HG02943 (cell line): ENCODE results near the gene SIPA1L3.

Source experiments
- ATAC-seq: cut with Tn5 transposase; IDR thresholded peaks from one replicate; pipeline ENCODE4 v1.9.1; 2021; ENCODE audit warnings: mild to moderate bottlenecking, low read depth, moderate library complexity; ENCODE audit not compliant: unreplicated experiment

Gene SIPA1L3

GRCh38 chr19:38173291-38174041, 266.5 kb downstream of the SIPA1L3 start:
- no peak for ATAC-seq

- no peak for ATAC-seq
These were observed 268.4 kb downstream of the SIPA1L3 start for GRCh38 chr19:38175422-38175821.

GRCh38 chr19:38180071-38180470, 273.1 kb downstream of the SIPA1L3 start:
- ATAC-seq, result no peak

DNA sequence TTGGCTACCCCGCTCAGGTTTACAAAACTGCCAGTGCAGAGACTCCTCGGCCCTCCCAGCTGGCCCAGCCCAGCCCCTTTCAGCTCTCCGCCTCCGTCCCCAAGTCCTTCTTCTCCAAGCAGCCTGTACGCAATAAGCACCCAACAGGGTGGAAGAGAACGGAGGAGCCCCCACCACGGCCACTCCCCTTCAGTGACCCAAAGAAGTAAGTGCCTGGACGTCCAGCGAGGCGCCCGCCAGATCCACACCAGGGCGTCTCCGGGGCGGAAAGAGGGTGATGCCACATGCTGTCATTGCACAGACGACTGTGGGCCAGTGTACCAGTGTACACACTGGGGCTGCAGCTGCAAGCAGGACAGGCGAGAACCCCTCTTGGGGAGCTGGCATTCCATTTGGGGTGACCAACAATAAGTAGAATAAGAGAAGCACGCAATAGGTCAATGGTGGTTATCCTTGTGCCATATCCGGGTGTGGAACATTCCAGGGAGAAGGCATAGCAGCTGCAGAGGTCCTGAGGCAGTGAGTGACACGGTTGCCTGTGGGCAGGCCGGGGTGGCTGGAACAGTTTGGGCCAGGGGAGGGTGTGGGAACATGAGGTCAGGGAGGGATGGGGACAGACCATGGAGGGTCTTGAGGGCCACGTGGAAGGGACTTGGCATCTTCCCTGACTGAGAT, 275.7 kb downstream of the SIPA1L3 start:
- ATAC-seq, result no peak

GRCh38 chr19:38183251-38183897, 276.4 kb downstream of the SIPA1L3 start:
- ATAC-seq, result no peak

DNA sequence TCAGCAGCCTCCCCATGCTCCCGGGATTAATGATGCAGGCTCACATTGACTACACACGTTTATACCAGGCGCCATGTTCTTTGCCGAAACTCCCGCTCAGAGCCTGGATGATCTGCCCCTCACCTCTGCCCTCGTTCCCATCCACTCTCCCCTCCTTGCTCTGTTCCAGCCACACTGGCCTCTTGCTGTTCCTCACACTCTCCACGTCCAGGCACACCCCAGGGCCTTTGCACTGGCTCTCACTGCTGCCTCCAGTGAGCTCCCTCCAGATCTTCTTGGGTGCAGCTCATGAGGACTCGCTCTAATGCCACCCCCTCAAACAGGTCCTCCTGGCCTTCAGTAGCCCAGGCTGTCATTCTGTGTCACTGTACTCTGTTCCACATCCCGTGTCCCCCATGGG, 277.8 kb downstream of the SIPA1L3 start:
- ATAC-seq, result no peak

DNA sequence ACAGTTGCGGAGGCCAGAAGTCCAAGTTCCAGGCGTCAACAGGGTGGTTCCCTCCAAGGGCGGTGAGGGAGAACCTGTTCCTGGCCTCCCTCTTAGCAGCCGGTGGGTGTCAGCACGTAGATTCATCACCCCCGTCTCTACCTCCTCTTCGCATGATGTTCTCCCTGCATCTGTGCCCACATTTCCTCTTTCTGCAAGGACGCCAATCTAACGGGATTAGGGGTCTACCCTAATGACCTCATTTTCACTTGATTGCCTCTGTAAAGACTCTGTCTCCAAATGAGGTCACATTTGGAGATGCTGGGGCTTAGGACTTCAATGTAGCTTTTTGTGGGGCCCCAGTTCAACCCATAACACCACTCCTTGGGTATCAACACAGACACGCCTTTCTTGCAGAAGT, 278.6 kb downstream of the SIPA1L3 start:
- ATAC-seq, result no peak

DNA sequence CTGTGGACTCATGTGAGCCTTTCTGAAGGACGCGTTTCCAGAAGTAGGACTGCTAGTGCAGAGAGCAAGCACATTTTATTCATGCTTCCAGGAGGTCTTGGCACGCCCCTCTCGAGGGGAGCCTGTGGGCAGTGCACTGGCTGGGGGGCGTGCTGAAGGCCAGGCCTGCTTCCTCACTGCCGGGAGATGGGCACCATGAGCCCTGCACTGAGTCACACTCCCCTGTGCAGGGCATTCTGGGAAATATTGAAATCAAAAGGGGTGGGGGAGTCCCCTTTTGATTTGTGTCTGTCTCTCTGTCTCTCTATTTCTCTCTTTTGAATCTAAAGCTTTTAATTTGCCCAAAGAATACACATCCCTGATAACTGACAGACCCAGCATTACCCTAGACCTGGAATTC, 283.1 kb downstream of the SIPA1L3 start:
- no peak for ATAC-seq

DNA sequence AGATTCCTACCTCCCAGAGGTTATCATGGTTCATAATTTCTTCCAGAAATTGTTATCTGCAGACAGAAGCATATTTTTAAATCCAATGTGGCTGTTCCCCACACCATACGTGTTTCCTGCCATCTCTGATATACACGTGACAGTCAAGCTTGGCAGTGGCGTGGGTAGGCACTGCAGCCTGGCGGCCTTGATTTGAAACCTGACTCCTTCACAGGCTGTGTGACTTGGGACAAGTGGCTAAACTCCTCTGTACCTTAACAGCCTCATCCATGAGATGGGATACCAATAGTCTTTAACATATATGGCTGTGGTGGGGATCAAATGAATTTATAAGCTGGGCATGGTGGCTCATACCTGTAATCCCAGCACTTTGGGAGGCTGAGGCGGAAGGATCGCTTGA, 283.8 kb downstream of the SIPA1L3 start:
- ATAC-seq, result no peak

DNA sequence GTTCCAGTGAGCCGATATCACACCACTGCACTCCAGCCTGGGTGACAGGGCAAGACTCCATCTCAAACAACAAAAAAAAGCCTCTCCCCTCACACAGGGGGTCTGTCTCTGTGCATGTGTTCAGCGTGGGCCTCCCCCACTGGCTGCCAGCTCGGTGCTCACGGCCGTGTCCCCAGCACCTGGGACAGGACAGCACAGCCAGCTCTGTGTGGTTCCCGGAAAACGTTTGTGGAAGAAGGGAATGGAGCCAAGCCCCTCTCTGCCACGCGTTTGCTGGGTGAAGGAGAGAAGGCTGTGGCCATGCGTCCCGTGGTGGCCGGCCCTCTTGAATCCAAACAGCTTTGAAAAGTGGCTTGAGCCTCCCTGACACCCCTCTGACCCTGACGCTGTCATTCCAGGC, 284.7 kb downstream of the SIPA1L3 start:
- no peak for ATAC-seq

DNA sequence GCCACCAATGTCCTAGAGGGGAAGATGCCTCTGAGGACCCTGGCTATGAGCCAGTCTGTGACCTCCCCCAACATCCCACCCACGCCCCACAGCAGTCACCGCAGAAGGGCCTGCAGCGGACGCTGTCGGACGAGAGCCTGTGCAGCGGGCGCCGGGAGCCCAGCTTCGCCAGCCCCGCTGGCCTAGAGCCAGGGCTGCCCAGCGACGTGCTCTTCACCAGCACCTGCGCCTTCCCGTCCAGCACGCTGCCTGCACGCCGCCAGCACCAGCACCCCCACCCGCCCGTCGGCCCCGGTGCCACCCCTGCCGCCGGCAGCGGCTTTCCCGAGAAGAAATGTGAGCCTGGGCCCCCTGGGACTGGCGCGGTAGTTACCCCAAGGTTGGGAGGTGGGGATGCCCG, 286.4 kb downstream of the SIPA1L3 start:
- no peak for ATAC-seq

DNA sequence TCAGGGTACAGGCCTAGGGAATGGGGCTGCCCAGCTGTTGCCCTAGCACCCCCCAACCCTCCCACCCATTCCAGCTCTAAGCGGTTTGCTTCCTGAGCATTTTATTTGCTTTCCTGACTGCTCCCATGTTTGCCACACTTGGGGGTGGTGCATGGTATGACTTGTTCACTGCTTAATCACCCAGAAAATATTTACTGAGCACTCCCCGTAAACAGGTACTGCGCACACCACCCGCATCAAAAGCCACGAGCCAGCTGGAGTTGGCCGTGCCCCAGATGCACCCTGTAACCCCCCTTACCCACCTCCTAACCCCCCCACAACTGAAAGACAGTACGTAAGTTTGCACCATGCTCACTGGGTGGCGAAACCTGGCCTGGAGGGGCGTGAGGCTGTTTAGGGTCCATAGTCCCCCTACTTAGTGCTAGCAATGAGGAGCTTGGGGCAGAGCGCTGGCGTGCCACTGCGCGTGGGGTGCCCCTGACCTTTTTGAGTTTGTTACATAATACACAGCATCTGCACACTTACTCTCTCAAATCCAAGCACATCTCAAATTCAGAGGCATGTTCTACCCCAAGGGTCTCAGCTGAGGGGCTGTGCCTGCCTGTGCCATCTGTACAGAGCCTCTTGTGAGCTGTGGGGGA, 287.2 kb downstream of the SIPA1L3 start:
- no peak for ATAC-seq

DNA sequence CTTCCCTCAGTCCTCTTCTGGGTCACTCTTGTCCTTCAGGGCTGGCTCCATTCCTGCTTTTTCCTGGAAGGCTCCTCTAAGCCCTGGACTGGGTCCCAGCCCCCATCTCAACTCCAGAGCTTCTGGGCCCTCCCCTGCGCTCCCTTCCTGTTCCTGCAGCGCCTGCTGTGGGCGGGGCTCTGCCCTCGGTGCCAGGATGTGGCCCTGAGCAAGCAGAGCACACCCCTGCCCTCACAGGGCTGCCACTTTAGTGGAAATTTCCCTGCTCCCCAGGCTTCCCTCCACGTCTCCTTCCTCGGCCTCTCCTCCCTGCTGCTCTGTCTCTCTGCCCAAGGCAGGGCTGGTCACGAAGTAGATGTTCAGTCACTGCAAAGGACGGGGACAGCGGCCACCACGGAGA, 288.2 kb downstream of the SIPA1L3 start:
- ATAC-seq, result no peak

DNA sequence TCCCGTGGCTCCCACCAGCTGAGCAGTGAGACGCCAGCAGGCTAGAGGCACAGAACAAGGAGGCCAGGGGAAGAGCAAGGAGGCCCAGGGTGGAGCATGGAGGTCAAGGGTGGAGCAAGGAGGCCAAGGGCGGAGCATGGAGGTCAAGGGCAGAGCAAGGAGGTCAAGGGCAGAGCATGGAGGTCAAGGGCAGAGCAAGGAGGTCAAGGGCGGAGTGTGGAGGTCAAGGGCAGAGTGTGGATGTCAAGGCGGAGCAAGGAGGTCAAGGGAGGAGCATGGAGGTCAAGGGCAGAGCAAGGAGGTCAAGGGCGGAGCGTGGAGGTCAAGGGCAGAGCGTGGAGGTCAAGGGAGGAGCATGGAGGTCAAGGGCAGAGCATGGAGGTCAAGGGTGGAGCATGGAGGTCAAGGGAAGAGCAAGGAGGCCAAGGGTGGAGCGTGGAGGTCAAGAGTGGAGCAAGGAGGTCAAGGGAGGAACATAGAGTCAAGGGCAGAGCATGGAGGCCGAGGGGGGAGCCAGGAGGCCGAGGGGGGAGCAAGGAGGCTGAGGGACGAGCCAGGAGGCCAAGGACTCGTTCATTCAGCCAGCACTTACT, 289.3 kb downstream of the SIPA1L3 start:
- no peak for ATAC-seq

- no peak for ATAC-seq
These were observed 290.1 kb downstream of the SIPA1L3 start for GRCh38 chr19:38196948-38197656.

DNA sequence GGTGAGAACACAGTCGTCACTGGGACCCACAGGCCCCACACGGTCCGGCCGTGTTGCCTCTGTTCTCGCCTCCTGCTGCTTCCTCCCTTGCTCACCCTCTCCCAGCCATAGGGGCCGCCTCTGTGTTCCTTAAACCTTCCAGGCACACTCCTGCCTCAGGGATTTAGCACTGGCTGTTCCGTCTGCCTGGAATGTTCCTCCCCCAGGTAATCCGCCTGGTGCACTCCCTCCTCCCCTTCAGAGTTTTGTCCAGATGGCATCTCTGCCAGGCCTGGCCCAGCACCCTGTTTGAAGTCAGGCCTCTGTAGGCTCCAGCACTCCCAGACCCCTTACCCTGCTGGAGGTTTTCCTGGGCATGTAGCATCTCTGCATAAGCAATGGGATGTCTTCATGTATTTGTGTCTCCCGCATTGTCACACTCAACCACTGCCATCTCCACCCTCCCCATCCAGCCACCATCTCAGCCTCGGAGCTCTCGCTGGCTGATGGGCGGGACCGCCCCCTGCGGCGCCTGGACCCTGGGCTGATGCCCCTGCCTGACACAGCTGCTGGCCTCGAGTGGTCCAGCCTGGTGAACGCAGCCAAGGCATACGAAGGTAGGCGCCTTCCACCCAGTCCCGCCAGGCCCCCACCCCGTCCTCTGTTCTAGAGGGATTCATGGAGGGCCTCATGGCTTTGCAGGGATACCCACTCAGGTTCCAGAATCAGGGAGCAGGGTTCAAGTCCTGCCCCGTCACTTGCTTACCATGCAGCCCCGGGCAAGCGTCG, 291.1 kb downstream of the SIPA1L3 start:
- no peak for ATAC-seq

- ATAC-seq, result no peak
These were observed 292.3 kb downstream of the SIPA1L3 start for GRCh38 chr19:38199340-38199739.

DNA sequence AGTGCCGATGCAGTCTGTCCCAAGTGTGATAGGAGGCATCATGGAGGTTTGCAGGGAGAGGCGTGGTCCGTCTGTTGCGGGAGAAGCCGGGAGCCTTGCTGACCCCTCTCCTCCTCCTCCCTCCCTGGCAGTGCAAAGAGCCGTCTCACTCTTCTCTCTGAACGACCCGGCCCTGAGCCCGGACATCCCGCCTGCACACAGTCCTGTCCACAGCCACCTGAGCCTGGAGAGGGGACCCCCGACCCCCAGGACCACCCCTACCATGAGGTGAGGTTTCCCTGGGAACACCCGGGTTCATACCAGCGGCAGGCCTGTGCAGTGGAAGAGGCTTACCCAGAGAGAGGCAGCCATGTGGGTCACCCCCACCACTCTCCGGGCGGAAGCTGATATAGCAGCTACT, 294.7 kb downstream of the SIPA1L3 start:
- no peak for ATAC-seq

DNA sequence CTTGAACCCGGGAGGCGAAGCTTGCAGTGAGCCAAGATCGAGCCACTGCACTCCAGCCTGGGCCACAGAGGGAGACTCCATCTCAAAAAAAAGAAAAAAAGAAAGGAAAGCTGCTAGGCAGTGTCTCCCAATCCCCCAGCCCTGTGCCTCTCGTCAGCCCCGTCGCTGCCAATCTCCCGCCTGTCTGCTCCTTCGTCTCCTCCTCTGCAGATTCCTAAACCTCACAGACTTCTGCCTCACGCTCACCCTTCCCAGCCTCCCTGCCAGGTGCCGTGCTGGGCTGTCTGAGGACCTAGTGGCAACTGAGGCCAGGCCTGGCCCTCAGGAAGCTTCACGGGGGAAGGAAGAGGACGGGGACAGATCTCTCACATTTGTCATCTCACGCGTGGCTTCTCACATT, 295.5 kb downstream of the SIPA1L3 start:
- ATAC-seq, result no peak

GRCh38 chr19:38203197-38203596, 296.2 kb downstream of the SIPA1L3 start:
- no peak for ATAC-seq
